RWPE1 (cell line): ENCODE measurements around the gene CHAF1A.

Experiments used
- CTCF ChIA-PET: fragments of 350-600 bp; sonication (Branson Sonifier 250); formaldehyde crosslinking; extraction: SDS; loops from one replicate; lab custom pipeline; 2021; lab: Yijun Ruan, JAX
- POLR2A ChIA-PET: fragments of 400-600 bp; formaldehyde crosslinking; extraction: SDS; loops from one replicate; lab custom pipeline; 2020; ENCODE audit warnings: antibody characterized with exemption; ENCODE audit not compliant: low non-redundant PET; lab: Yijun Ruan, JAX
- DNase-seq: peaks from one replicate; pipeline ENCODE4 v3.0.0; 2012; ENCODE audit warnings: low spot score
- H3K27ac ChIP-seq: fragments of 450-650 bp; 2 replicates; pipeline ENCODE4 v1.5.1; 2017
- CTCF ChIP-seq: fragments of 450-650 bp; conservative IDR thresholded peaks from 2 replicates; pipeline ENCODE4 v1.5.1; 2017; ENCODE audit warnings: low read depth, mild to moderate bottlenecking

Gene CHAF1A

GRCh38 chr19:4402171-4403004 lies at the start of gene CHAF1A:
Gene CHAF1A, plus strand, starts transcription at chr19:4402640. Its CDS starts 123 bp downstream, at chr19:4402763.
- H3K27ac ChIP-seq = peak within 1 kb of the TSS; percentile 90
- CTCF ChIA-PET = no interaction called here

GRCh38 chr19:4352701-4353121 lies 49.7 kb upstream of the CHAF1A start:
- POLR2A ChIA-PET = interaction anchor here (0.7 kb wide), 1 partner anchor 55 kb away, joined by 5 read pairs; no protein-coding TSS in a partner anchor
- peak; percentile 81 for TF ChIP-seq CTCF
- CTCF ChIA-PET = interaction anchor here (0.7 to 2.0 kb wide), 9 partner anchors 8 to 119 kb away, joined by 3 to 10 read pairs (median 6); no protein-coding TSS in a partner anchor
- H3K27ac ChIP-seq = peak overlapping the region; percentile 38
- peak; percentile 36 for DNase-seq

More at GRCh38 chr19:4402171-4403004, at the start of gene CHAF1A:
- peak; percentile 100 for DNase-seq
- TF ChIP-seq CTCF = no peak
- POLR2A ChIA-PET = interaction anchor here (0.9 to 1.3 kb wide), 2 partner anchors 14 to 69 kb away, joined by 4 to 6 read pairs; no protein-coding TSS in a partner anchor

- ChIA-PET CTCF (interaction anchor here (0.6 kb wide), 2 partner anchors 43 to 157 kb away, joined by 3 read pairs; no protein-coding TSS in a partner anchor), POLR2A (interaction anchor here (0.6 kb wide), 1 partner anchor 11 kb away, joined by 4 read pairs; the partner anchor contains the start of gene MPND)
- no peak for TF ChIP-seq CTCF
- peak overlapping the region; percentile 34 for H3K27ac ChIP-seq
- DNase-seq = no peak
Observed at GRCh38 chr19:4354282-4354681, 48.2 kb upstream of the CHAF1A start.

GRCh38 chr19:4354897-4355296 lies 47.5 kb upstream of the CHAF1A start:
- no peak for DNase-seq
- CTCF ChIA-PET = no interaction called here

GRCh38 chr19:4357095-4357797 lies 45.2 kb upstream of the CHAF1A start:
- CTCF ChIA-PET = interaction anchor here (1.0 kb wide), 1 partner anchor 90 kb away, joined by 5 read pairs; no protein-coding TSS in a partner anchor
- no peak for DNase-seq
- POLR2A ChIA-PET = no interaction called here
- TF ChIP-seq CTCF = no peak
- peak overlapping the region; percentile 51 for H3K27ac ChIP-seq

More at GRCh38 chr19:4354897-4355296, 47.5 kb upstream of the CHAF1A start:
- peak overlapping the region; percentile 34 for H3K27ac ChIP-seq
- no peak for TF ChIP-seq CTCF
- POLR2A ChIA-PET = no interaction called here

- POLR2A ChIA-PET = no interaction called here
- CTCF ChIA-PET = interaction anchor here (1.0 kb wide), 1 partner anchor 91 kb away, joined by 5 read pairs; no protein-coding TSS in a partner anchor
Observed at GRCh38 chr19:4357921-4358326, 44.5 kb upstream of the CHAF1A start.

More at GRCh38 chr19:4357921-4358326, 44.5 kb upstream of the CHAF1A start:
- H3K27ac ChIP-seq = peak overlapping the region; percentile 51
- TF ChIP-seq CTCF = no peak
- DNase-seq = no peak
